H1 (cell line): Measurements from ENCODE around the gene PER2. TPM values are rescaled to one million over a fixed set of nuclear protein-coding genes. Genes with fewer than 3 reads are reported as not detected.

Experiments used
- NRF1 ChIP-seq: IDR thresholded peaks from 2 replicates; pipeline ENCODE4 v1.6.1; 2011; ENCODE audit warnings: mild to moderate bottlenecking, low read depth, low read length, improper control_type of control experiment
- POLR2A ChIP-seq, 2 experiments: IDR thresholded peaks; 1 replicate in 1 of 2; 2 replicates in 1 of 2; pipeline ENCODE4 v1.6.1; 2011; ENCODE audit warnings: low read depth in 2 of 2, low read length in 2 of 2, mild to moderate bottlenecking in 2 of 2; ENCODE audit errors: control extremely low read depth in 1 of 2
- RBBP5 ChIP-seq: IDR thresholded peaks from 2 replicates; pipeline ENCODE4 v1.7.1; 2012; ENCODE audit warnings: low read depth, mild to moderate bottlenecking, inconsistent platforms, low read length, moderate library complexity, borderline replicate concordance
- SIN3A ChIP-seq, 2 experiments: IDR thresholded peaks in 1 of 2; conservative IDR thresholded peaks in 1 of 2; 2 replicates each; pipeline ENCODE4 v1.6.1; 2011 to 2012; ENCODE audit warnings: low read length in 2 of 2, improper control_type of control experiment in 1 of 2, low read depth in 1 of 2, mild to moderate bottlenecking in 1 of 2
- polyA plus RNA-seq, 7 experiments: library from polyadenylated mRNA; depleted of rRNA in 3 of 7; stranded (reverse) in 5 of 7; unstranded in 2 of 7; fragments of >200 nt in 5 of 7; fragments of 200-250 nt in 2 of 7; gene quantifications; 1 replicate in 5 of 7; 2 replicates in 1 of 7; 4 replicates in 1 of 7; pipeline versions ENCODE4 v1.2.1 to v1.2.3, GENCODE V29; 2011 to 2013; ENCODE audit warnings: missing spikeins in 2 of 7, mixed read lengths in 2 of 7
- total RNA-seq: library from RNA; stranded (reverse); fragmentation: NEBNext Ultra II Directional; extraction: Animal tissue kit (Norgen Biotek cat#: 25700); gene quantifications from 2 replicates; pipeline ENCODE4 v1.2.1, GENCODE V29; 2021

The PER2 gene
- total and polyA plus RNA-seq, 2 of the 8 experiments (the other 6 are each of a cell fraction or from before 2014, with no cell fraction given) = 0.91 to 5.5 TPM

DNA sequence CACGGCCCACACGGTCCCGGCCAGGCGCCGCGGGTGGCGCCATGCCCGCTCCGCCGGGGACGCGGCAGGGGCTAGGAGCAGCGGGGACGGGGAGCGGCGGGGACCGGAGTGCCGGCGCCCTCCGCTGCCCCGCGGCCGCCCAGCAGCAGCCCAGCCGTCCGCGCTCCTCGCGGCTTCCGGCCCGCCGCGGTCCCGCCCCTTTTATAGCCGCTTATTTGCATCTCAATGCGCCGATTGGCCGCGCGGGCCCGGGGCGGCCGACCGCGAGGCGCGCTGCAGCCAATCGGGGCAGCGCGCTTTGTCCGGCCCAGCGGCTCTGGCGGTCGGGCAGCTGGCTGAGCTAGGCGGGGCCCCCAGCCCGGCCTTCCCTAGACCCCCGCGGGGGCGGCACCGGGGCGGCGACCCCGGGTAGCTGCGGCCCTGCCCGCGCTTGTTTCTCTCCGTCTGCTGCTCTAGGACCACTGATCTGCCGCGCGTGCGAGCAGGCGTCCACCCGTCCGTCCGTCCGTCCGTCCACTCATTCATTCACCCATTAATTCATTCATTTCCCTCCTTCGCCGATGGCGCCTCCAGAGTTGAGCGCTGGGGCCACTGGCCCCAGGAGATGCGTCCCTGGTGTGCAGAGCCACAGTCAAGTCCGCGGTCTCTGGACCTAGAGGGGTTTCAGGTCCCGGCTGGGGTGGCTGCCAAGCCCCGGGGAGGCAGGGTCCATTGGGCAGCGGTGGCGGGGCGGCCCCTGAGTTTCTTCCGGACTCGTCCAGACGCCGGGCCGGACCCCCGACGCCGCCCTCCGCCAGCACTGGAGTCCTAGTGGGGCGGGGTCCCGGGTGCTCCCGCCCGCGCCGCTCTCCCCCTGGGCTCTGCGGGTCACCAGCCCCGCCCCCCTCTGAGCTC lies 48.3 kb downstream of the PER2 start, which contains the start of gene HES6 (continued):
- TF ChIP-seq POLR2A (IDR thresholded peaks at IDR 0.05; ENCODE audit: control extremely low read depth in 1 of 2, low read depth in 2 of 2, low read length in 2 of 2) (peak in 1 of 2 experiments; percentile 92; a peak in 2 of 3 replicates), NRF1 (no peak), SIN3A (conservative IDR thresholded peaks at IDR 0.05 in 1 of 2, IDR thresholded peaks at IDR 0.05 in 1 of 2; ENCODE audit: low read depth in 1 of 2, low read length in 2 of 2) (peak in 1 of 2 experiments; percentile 15; a peak in 2 of 4 replicates), RBBP5 (peak; percentile 54; the same call in 1 of the 2 replicates)
